Stimulated activated CD8-positive, alpha-beta memory T cell treated with anti-CD3 and anti-CD28 coated beads, Interleukin-12 subunit alpha, Interleukin-12 subunit beta, amount 100 ng/mL, for 1 hour (primary cell): Measurements from ENCODE around the gene POLR2C.

Experiments used
- DNase-seq: peaks from one replicate; pipeline ENCODE4 v3.0.0-alpha.2; 2020; ENCODE audit warnings: low read depth

The POLR2C gene

DNA sequence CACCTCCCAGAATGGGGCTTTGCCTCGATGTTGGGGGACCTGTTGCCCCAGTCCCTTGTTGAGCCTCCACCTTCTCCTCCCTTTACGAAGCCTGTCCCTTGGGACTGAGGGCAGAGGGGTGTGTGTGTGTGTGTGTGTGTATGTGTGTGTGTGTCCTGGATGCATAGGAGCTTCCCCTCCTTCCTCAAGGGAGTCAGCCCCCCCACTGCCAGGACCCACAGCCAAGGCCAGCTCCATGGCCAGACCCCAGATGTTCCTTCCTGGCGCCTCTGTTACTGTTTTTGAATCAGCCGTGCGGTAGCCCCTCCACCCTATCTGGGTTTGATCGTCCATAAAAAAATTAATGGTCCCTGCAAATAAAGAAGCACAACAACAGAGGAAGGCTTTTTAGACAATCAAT, 41.5 kb downstream of the POLR2C start:
- DNase-seq = no peak

DNA sequence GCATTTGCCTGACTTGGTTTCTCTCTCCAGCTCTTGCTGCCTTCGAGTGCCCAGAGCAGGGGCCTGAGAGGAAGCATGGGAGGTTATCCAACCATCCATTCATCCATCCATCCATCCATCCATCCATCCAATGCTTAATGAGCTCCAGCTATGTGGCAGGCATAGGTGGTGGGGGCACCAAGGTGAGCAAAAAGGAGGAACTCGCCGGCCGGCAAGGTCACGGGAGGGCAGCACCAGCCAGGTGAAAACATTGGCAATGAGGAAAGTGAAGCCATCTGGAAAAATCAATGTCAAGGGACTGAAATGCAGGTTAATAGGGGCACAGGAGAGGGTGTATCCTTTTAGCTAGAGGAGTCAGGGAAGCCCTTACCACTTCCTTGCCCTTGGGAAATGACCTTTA, 42.0 kb downstream of the POLR2C start:
- no peak for DNase-seq

DNA sequence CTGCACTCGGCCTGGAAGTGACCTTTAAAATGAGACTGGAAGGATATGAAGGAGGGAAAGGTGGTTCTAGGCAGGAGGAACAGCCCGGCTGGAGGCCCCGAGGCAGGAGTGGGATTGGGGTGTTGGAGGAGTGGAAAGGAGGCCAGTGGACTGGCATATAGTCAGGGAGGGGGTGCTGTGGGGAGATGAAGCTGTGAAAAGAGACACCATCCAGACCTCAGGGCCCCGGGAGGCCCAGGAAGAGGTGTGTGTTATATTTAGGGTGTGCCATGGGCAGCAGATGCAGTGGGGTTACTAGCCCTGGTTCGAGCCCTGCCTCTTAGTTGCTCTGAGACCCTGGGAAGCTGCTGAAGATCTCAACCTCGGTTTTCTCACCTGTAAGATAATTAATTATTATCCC, 42.7 kb downstream of the POLR2C start:
- DNase-seq = no peak

DNA sequence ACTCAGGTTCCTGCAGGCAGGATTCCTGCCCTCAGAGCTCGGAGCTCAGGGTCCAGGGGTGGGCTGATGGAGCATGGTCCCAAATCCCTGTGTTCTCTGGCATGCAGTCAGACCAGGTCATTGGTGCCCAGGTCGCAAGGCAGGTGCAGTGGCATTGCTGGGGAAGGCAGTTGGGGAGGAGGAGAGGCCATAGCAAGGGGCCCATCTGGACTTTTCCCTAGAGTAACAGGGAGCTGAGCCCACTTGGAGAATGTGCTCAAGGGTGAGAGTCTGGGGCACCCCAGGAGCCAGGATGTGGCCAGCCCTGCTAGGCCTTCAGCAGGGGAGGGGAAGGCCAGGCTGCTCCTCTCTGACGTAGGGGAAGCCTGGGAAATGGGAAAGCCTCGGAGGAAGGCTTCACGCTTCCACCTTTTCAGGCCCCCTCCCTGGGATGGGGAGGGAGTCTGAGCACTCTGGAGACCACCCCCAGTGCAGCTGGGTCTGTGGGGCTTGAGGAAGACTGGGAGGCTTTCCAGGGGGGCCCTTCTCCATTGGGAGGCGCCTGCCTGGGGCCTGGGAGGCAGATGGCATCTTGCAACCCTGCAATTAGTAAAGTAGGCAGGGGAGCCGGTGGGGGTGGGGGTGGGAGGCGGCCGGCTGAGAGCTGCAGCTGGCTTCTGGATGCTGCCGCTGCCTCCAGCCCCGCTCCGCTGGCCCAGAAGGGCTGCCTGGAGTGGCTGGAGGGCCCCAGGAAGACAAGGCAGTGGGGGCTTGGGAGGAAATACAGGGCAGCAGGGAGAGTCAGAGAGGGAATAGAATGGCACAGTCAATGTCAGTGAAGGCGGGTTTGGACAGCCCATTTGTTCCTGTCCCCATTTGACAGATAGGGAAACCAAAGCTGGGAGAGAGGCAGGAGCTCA, 44.9 kb downstream of the POLR2C start:
- no peak for DNase-seq

DNA sequence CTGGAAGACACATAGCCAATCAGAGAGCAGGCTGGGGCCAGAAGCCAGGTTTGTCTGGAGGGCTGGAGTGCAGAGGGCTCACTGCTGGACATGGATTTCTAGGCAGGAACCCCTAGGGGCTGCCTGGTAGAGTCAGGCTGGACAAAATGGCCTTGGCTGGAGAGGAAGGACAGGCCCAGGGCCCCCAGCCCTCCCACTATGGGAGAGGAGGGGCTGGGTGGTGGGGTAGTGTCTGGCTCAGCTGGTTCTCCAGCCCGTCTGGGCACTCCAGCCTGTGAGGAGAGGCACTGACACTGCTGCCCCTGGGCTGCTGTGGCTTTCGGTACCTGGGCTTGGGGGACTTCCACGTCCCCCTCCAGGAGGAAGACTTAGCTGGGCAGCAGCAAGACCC, 45.6 kb downstream of the POLR2C start:
- no peak for DNase-seq

DNA sequence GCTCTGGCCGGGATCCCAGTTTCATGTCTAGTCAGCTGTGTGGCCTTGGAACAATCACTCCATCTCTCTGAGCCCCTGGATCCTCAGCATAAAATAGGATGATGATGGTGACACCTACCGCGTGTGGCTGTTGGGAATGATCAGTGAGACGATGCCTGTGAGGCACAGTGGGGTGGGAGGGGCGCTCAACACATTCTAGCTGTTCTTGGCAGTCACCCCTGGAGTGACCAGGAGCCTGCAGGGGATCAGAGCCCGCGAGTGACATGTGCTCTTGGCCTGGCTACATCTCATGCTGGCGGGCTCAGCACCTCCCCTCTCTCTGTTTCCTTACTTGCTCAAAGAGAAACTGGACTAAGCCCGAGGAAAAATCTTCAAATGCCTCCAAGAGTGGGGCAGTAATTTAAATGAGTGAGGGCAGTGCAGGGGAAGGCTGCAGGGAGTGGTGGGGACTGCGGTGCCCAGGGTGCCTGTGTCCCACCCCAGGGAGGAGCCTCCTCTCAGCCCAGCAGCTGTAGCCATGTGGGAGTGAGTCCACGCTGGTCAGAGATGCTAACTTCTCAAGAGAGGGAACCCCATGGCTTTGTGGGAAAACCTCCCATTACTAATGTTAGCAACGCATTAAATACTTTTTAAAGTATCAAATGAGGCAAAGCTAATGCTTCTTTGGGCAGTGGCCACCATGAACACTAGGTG, 46.9 kb downstream of the POLR2C start:
- DNase-seq = no peak

DNA sequence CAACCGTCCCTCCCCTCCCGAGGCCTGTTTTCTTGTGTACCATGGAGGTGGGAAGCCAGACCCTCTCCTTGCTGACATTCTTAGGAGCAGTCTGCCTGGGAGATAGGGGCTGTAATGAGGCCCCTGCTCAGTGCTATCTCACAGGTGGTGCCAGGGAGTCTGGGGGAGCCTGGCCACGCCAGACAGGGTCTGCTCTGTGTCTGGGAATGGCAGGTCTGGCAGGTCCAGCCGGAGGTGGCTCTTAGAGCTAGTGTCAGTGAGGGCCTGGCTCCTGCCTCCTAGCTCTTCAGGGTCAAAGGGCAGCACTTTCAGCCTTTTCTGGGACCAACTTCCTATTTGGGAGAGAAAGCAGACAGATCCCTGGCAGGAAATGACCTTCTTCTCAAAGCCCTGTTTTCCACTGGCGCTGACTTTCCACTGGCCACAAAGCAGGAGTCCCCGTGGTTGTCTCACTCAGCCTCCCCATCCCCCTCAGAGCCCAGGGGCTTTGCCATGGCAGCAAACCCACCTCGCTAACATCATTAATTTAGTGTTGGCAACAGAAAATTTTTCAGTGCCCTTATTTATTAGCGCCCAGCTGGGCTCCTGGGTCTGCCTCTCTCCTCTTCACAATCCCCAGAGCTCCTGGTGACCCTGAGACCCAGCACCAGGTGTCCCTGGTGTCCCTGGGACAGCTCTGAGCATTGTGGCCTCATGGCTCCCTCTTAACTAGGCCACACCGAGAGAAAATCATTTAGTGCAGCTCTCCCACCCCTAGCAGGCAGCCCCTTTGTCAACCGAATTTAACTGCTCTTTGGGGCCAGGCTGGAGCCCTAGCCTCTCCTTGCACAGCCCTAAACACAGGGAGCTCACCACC, 47.8 kb downstream of the POLR2C start:
- no peak for DNase-seq

DNA sequence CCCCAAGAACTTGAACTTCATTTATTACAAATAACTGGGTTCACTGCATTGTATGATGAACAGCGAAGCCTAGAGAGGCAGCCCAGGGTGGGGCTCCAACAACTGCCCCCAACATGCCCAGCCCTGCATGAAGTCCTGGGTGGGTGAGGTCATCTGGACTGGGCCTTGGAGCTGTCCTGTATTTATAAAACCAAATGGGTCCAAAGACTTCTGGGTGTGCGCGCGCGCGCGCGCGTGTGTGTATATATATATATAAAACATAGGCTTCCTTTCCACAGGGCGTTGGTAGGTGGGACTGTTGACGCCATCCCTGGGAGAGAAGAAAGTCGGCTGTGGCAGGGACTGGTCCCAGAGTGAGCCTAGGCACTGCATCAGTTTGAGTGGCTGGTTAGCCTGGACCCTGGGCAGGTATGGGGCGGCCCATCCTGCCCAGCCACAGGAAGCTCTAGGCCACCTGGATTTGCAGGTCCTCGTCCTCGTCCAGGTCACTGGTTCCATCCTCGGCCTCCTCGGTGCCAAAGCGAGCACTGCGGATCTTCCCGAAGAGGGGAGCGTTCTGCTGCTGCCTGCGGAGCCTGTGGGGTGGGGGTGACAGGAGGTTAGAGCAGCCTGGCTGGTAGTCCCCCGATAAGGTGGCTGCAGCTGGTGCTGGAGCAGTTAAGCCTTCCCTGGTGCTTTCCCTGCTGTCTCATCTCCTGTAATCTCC, 50.0 kb downstream of the POLR2C start:
- no peak for DNase-seq

DNA sequence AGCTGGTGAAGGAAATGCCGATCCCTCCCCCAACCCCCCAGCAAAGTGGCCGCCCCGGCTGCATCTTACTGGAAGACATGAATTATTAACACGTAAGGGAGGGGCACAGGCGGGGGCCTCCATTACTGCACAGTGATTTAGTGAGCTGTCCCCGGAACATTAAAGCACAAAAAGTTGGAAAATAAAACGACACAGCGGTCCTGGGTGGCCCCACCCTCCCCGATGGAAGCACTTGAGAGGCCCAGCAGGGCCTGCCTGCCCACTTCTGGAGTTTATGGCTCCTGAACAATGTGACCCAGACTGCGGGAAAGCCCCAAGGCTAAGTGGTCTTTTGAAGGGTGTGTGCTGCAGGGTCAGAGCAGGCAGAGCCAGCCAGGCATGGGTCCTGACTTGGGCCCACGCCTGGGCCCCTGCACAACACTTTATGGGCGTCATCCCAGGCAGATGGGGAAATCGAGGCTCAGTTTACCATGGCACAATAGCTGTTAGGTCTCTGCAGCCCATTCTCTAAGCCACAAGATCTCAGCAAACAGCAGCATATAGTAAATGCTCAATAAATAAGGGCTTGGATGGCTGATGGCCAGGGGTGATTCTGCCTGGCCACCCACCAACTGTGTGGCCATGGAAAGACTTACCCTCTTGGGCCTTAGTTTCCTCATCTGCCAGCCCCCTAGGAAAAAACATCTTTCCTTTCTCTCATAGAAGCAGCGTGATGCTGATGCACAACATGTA, 51.1 kb downstream of the POLR2C start:
- no peak for DNase-seq

DNA sequence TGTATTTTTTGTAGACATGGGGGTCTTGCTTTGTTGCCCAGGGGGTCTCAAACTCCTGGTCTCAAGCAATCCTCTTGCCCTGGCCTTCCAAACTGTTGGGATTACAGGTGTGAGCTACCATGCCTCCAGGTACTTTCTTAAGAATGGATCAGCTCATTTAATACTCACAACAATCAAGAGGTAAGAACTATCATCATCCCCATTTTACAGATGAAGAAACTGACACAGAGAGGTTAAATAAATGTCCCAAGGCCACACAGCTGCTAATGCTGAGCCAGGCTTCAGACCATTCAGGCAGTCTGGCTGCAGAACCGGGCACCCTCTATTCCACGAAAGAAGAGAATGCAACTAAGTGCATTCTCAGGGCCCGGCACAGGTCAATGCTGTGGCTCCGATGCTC, 51.9 kb downstream of the POLR2C start:
- DNase-seq = no peak

DNA sequence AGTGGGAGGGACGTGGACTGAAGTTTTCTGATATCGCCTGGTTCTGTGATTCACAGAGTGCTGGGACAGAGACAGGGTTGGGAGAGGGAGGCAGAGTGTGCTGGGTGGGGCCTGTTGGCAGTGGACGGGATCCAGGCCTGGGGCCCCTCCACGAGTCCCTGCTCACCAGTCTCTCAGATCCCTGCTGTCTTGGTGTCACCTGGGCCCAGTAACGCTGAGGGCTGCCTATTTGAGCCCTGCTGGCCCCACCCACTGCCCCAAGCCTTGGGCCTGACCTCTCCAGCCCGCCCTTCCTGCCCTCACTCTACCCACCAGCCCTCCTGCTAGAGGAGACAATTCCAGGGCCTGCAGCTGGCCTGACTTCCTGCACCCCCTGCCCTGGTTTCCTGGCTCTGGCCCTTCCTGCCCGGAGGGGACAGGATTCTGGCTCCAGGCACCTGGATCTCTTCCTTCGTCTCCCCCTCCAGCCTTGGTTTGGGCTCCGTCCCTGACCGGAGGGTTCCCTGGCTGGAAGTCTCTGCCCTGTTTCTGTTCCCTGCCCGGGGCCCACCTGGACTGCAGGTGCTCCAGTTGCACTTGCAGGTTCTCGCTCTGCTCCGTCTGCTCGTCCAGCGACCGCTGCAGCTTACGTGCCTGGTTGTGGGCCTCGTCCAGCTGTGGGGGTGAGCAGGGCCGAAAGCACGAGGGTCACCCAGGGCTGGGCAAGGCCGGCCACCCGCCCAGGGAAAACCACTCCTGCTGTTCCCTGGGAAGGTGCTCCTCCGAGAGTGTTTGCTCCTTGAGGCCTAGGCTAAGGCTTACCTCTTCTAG, 52.5 kb downstream of the POLR2C start:
- no peak for DNase-seq

DNA sequence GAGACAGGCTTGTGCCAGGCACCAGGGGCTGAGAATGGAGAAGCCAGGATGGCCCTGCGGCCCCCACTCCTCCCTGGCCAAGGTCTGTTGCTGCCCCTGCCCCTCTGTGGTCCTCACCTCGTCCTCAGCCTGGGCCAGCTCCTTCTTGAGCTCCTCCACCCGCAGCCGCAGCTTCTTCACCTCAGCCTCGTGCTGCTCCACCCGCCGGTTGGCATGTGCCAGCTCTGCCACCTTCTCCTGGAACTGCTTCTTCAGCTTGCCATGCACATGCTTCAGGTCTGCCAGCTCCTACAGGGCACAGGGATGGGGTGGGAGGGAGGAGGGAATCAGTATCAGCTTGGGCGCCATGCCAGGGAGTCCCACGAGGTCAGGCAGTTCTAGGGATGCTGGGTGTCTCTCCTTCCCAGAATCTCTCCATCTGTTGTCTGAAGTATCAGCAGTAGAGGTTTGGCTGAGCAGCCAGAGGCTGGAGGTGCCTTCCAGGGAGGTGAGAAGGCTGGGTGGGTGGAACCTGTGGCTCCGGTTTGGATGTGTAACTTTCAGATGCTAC, 53.8 kb downstream of the POLR2C start:
- DNase-seq = no peak

DNA sequence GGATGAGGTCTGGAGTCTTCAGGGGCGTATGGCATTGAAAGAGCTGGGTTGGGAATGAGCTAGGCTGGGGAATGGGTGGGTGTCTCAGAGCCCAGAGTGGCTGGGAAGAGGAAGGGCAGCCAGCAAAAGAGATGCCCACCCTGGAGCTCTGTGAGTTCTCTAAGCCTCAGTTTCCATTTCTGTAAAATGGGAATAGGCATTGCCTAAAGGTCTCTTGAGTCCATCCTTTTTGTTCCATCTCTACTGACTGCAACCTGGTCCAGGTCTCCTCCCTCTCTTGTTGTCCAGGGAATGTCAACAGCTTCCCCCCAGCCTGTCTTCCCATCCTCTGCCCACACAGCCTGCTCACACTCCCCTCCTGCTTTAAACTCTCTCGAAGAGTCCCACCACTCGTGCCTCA, 54.3 kb downstream of the POLR2C start:
- no peak for DNase-seq

DNA sequence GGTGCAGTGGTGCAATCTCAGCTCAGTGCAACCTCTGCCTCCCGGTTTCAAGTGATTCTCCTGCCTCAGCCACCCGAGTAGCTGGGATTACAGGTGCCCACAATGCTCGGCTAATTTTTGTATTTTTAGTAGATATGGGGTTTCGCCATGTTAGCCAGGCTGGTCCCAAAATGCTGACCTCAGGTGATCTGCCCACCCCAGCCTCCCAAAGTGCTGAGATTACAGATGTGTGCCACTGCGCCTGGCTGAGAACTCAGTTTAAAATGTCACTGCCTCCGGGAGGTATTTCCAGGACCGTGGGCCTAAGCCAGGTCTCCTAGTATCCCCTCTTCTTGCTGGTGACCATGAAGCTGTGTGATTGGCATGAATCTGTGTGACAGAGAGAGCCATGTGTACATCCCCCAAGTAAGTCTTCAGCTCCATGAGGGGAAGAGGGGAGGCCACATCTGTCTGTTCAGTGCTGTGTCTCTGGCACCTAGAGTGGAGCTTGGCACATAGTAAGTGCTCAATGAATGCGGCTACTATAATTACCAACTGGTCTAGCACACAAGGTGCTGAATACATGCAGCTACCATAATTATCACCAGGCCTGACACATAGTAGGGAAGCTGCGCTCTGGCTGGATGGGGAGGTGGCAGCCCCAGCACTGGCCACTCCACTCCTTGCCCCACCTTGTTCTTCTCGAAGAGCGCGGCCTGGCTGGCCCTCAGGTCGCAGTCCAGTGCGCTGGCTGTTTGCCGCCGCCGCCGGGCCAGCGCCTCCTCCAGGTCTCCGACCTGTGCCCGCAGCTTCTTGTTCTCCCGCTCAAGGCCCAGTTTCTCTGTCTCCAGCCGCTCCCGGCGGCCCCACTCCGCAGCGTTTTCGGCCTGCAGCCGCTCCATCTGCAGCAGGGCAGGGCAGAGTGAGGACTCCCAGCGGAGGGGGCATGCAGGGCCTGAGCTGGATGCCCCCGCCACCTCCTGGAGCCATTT, 55.2 kb downstream of the POLR2C start:
- DNase-seq = no peak

DNA sequence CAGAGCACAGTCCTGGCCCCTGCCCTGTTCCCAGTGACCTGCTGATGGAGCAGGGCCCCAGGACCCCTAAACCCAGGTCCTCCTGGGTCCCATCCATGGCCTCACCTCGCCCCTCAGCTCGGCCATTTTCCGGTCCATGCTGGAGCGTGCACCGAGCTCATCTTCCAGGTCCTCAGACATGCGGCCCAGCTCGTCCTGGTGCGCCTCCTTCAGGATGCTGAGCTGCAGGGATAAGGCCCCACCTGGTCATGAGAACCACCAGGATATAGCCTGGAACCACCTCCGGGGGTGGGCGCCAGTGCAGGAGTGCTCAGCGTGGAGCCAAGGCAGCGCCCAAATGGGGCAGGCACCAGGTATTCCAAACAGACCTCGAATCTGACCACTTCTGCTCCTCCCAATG, 56.0 kb downstream of the POLR2C start:
- no peak for DNase-seq

DNA sequence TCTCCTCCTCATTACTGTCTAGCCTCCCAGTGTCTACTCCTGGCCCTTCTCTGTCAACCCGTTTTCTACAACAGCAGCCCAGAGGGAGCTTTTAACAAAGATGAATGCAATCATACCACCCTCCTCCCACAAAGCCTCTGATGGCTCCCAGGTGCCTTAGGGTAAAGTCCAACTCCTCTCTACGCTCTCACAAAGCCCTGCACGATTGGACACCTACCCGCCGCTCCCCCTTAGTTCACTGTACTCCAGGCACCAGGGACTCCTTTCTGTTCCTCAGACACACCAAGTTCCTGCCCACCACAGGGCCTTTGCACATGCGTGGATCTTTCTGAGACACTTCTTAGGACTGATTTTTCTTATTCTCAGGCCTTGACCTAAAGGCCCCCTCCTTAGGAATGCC, 56.4 kb downstream of the POLR2C start:
- DNase-seq = no peak

DNA sequence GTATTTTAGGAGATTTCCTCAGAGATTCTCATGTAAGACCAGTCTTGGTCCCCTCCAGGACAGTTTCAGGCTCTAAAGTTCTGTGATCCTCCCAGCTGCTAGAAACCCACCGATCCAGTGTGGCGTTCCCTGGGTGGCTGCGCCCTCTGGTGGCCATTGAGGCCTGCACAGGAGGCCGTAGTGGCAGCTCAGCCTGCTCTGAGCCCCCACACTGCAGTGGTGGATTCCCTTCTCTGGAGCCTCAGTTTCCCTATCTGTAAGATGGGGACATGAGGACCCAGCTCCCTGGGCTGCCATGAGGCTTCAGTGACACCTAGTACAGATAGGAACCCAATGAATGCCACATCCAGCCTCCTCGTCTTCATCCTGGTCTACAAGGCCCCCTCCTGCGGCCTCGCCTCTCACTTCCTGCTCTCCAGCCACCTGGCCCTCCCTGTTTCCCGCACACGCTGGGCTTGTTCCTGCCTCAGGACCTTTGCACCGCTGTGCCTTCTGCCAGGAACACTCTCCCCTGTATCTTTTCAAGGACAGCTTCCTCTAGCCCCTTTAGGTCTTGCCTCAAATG, 57.4 kb downstream of the POLR2C start:
- peak; percentile 77 for DNase-seq
